HG03039 (cell line): Measurements from ENCODE around the gene FAHD2A.
"Not testable (repeated sequence)": the region's sequence is repeated elsewhere in the genome, so short reads cannot be mapped to it uniquely, and the experiment has no call there.

Experiments used
- ATAC-seq: cut with Tn5 transposase; IDR thresholded peaks from one replicate; pipeline ENCODE4 v1.9.1; 2021; ENCODE audit warnings: mild to moderate bottlenecking, moderate library complexity; ENCODE audit not compliant: unreplicated experiment

Gene FAHD2A

DNA sequence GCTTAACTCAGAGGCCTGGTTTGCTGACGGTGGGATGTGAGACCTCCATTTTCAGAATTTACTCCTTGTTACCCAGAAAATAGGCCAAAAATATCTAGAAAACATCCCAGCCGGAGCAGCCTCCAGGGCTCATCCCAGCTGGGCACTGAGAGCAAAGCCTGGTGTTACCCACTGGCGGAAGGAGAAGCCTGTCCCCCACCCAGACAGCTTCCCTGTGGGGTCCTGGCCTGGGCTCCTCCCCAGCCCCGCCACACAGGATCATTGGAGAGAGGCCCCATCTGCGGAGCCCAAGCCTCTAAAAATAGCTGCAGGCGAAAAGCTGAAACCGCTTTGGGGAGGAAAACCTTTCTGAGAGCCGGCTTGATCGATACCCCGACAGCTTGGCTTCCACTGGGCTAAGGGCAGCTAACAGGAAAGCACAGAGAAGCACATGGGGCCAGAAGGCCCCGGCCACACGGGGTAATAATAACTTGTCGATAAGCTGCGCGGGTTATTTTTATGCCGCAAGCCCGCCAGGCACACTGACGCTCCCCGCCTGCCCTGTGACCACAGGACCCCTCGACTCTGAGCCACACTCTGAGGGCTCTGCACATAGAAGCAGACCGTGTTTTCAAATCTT lies 26.9 kb upstream of the FAHD2A start:
- no peak for ATAC-seq

DNA sequence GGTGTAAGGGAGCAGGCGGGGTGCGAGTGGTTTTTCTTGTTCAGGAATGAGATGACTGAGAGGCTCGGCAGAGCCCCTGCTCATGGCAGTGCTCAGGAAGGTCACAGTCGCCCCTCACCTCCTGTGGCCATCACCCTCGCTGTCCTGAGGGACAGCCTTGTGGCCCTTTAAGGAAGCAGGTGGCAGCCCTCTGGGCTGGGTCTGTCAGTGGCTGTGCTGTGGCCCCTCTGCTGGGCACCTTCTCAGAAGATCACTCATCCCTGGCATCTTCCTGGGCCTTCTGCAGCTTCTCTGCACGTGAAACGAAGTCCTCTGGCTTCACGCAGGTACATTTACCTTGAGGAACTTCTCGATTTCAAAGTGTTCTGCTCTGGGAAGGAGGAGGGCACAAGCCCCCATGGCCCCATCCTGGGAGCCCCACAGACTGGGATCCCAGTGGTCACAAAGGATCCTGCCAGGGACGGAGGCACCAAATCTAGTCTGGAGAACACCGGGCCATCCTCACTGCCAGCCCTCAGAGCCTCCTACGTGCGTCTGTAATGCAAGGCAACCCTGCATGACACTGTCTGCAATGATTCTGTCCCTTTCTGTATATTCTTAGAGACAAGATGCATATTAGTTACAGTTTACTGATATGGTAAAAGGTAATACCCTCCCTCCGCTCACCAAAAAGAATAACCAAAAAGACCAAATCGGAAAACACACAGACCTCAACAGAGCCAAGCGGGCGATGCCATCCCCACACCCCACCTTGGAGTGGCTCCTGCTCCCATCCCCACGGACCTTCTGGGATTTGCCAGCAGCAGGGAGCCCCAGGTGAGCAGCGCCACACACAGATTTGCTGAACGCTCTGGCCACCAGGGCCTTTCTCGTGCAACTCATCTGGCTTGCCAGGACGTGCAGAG lies 25.9 kb upstream of the FAHD2A start:
- ATAC-seq, result no peak

DNA sequence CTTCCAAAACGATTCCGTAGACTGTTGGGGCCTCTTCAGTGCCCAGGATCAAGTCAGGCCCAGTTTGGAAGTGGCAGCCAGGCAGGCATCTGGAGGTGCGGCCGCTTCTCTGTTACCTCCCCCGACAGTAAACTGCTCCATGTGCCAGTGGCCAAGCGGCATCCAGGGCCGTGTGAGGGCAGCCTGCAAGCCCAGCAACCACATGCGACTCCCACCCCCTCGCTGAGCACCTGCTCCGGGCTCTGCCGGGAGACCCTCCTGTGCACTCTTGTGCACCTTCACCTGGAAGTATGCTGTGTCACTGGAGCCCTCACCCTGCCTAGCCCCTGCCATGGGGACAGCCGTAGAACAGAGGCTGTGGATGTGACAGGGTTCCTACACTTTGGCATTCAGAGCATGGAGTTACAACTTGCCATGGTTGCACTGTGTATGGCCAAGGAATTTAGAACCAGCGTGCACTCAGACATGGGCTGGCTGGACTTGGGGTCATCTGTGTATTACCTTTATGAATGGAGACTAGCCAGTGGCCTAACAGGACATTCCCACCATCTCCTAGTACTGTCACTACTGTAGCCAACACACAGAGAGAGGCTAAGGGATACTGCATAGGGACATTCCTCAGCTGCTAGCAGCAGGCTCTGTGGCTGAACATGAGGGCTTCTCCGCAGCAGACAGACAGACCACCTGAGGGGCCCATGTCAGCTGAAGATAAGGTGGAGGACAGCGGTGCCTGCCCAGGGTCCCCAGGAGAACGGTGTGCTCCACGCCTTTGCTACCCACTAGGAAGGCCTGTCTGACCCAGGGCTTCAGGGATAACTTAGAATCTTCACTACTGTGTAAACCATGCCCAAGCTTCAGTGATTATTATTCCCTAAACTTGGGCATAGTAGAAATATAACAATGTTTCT lies 25.0 kb upstream of the FAHD2A start:
- no peak for ATAC-seq

DNA sequence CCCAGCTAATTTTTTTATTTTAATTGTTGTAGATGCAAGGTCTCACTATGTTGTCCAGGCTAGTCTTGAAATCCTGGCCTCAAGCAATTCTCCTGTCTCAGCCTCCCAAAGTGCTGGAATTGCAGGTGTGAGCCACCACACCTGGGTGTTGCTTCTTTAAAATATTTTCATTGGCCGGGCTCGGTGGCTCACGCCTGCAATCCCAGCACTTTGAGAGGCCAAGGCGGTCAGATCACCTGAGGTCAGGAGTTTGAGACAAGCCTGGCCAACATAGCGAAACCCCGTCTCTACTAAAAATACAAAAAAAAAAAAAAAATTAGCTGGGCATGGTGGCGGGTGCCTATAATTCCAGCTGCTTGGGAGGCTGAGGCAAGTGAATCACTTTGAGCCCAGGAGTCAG lies 24.2 kb upstream of the FAHD2A start:
- not testable (repeated sequence) for ATAC-seq

DNA sequence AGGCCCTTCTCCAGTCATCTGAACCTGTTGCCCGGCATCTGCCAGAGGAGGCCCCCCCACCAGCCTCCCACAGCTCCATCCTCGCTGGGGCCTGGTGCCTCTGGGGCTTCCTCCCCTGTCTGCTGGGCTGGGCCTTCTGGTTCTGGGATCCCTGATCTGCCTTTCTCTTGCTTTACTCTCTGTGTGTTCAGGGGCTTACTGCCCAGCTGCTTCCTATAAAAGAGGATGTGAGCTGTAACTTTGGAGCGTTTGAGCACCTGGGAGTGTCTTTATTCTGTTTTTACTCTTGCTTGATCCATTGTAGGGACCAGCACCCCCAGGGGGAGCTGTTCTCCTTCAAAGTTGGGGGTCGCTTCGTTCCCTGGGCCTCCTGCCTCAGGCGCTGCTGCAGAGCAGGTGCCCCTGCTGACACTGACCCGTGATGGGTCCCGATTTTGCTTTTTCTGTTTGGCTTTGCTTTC lies 23.1 kb upstream of the FAHD2A start:
- no peak for ATAC-seq

DNA sequence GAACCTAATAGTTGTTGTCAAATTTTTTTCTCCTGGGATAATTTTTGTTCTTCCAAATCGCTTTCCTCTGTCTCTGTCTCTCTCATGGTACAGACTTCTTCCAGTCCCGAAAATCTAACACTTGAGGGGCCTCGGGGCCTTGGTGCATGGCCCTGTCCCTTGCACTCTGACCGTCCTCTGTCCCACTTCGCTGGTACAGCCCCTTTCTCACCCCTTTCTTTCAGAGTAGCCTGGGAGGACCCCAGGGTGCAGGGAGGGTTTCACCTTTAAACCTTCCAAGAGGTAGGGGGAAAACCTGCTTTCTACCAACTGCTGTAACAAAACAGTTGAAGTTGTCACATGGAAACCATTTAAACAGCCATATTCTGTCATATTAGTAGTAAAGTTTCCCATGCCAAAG lies 22.2 kb upstream of the FAHD2A start:
- ATAC-seq, result no peak

DNA sequence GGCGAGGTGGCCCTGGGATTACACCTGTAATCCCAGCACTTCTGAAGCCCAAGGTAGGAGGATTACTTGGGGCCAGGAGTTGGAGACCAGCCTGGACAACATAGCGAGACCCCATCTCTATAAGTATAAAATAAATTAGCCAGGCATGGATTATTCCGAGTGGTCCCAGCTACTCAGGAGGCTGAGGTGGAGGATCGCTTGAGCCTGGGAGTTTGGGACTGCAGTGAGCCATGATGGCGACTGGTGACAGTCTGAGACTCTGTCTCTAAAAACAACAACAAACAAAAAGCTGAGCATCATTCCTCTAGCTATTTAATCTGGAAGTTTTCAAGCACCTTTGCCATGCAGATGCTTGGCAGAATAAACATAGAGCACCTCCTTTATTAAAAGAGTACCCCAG lies 21.8 kb upstream of the FAHD2A start:
- ATAC-seq, result no peak

DNA sequence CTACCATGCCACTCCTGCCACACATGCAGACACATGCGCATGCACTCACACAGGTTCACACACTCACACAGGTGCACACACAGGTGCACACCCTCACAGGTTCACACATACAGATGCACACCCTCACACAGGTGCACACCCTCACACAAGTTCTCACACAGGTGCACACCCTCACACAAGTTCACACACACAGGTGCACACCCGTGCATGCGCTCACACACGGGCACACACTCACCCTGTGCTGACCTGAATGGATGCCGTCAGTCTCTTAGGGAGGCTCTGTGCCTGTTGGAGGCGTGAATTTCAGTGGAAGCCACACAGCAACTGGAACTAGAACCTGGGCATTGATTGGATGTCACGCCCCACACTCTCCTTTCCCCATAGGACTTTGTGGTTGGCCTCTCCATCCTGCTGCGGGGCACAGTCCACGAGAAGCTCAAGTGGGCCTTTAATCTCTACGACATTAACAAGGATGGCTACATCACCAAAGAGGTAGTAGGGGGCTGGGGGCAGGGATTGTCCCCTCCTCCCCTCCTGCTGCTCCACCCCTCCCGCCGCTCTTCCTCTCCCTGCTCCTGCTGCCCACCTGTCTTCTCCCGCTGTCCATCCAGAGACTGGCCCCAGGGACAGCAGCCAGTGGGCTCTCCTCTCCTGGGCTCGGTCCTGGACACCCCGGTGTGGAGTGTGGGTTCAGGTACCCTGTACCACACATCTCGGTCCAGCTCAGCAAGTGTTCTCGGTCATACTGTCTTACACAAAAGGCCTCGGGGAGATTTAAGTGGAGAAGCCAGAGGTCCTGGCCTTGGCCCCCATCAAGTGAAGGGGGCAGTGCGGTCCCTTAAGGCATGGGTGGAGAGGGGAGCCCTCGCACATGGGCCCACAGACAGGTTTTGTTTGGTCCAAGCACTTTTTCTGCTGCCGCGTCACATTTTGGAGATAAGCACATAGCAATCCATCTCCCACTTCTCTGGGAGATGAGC lies 21.0 kb upstream of the FAHD2A start:
- ATAC-seq, result no peak

DNA sequence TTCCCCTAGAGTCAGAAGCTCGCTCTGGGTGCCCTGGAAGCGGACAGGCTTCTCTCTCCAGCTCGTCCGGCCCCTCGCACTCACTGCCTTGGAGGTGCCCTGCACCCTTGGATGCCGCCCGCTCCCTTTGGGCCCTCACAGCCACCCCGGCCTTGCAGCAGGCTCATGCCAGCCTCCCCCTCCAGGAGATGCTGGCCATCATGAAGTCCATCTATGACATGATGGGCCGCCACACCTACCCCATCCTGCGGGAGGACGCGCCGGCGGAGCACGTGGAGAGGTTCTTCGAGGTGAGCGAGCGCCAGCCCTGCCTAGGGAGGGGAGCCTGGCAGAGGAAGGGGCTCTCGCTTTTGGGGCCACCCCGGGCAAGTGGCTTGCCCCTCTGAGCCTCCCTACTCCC lies 20.3 kb upstream of the FAHD2A start:
- no peak for ATAC-seq

DNA sequence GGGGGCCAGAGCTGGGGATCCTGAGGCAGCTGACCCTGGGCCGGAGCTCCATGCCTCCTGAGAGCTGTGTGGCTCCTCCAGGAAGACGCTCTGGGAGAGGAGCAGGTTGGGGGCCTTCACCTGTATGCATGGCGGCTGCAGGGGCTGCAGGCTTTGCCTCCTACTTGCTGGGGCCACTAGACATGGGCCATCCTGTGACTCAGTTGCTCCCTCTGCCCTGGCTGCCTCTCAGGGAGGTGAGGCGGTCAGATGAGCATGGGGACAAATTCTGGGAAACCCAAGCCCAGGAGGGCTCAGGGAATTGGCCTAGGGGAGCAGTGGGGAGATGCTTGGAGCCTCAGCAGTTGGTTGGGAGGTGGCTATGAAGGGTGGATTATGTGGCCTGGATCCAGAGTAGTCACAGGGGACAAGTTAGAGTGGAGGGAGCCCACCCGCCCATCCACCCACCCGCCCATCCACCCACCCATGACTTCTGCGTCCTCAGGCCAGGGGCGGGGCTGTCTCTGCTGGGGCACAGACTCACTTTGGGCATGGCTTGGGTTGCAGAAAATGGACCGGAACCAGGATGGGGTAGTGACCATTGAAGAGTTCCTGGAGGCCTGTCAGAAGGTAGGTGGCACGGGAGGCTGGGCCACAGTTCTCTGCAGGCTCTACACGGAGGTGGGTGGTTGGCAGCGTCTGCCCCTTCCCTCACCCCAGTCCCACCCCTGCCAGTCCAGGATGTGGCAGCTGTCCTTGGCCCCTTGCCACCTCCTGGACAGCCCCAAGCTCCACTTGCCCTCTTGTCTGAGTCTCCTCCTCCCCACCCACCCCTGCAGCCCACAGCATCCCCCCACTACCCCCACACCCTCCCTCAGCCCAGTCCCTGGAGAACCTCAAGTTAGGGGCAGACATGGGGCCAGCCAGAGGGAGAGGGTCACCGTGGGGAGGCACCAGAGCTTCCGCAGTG lies 19.5 kb upstream of the FAHD2A start:
- ATAC-seq, result no peak

DNA sequence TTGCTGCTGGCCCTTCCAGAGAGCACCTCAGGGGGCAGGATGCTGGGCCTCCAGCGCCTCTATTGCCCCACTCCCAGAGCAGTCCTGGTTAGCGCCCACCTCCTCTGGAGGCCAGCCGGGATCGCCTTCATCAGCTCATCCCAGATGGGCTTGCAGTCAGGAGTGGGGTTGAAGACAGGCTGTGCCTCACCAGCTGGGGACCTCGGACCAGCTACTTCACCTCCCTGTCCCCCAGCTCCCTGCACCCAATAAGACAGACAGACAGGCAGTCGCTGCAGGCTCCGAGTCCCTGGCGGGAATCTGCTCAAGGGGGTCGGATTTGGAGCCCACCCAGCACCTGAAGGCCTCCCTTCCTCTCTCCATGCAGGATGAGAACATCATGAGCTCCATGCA lies 18.9 kb upstream of the FAHD2A start:
- ATAC-seq, result no peak

DNA sequence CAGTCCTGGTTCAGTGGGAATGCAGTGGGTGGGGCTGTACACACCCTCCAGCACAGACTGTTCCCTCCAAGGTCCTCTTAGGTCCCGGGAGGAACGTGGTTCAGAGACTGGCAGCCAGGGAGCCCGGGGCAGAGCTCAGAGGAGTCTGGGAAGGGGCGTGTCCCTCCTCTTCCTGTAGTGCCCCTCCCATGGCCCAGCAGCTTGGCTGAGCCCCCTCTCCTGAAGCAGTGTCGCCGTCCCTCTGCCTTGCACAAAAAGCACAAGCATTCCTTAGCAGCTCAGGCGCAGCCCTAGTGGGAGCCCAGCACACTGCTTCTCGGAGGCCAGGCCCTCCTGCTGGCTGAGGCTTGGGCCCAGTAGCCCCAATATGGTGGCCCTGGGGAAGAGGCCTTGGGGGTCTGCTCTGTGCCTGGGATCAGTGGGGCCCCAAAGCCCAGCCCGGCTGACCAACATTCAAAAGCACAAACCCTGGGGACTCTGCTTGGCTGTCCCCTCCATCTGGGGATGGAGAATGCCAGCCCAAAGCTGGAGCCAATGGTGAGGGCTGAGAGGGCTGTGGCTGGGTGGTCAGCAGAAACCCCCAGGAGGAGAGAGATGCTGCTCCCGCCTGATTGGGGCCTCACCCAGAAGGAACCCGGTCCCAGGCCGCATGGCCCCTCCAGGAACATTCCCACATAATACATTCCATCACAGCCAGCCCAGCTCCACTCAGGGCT lies 17.5 kb upstream of the FAHD2A start:
- ATAC-seq, result no peak

DNA sequence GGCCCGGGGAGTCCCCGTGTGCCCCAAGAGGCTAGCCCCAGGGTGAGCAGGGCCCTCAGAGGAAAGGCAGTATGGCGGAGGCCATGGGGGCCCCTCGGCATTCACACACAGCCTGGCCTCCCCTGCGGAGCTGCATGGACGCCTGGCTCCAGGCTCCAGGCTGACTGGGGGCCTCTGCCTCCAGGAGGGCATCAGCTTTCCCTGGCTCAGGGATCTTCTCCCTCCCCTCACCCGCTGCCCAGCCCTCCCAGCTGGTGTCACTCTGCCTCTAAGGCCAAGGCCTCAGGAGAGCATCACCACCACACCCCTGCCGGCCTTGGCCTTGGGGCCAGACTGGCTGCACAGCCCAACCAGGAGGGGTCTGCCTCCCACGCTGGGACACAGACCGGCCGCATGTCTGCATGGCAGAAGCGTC lies 16.9 kb upstream of the FAHD2A start:
- no peak for ATAC-seq

DNA sequence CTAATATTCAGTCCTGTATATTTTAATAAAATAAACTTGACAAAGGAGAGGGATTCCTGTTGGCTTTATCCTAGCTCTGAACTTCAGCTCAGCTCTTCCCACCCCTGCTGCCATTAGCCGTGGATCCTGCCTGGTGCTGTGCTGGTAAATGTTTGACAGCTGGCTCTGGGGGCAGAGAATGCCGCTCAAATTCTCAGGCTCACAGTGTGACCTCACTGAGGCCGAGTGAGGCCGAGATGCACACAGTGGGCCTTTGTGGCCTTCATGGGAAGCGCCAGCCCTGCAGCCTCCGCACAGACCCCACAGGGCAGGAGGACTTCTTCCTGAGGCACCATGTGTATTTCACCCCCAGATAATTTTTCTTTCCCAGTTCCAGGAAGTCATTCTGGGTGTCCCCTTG lies 16.5 kb upstream of the FAHD2A start:
- ATAC-seq, result no peak

DNA sequence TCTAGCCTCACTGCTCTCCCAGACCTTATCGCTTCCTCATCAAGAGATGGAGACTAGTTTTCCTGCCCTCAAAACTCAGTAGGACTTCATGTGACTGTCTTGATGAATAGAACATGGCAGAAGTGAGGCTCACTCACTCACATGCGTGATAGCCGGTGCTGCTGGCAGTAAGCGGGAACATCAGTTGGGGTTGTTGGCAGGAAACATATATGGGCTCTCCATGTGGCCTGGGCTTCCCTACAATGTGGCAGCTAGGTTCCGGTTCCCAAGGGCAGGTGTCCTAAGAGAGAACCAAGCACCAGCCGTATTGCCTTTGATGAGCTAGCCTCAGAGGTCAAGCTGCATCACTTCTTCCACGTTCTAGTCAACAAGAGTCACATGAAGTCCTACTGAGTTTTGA lies 15.2 kb upstream of the FAHD2A start:
- no peak for ATAC-seq

DNA sequence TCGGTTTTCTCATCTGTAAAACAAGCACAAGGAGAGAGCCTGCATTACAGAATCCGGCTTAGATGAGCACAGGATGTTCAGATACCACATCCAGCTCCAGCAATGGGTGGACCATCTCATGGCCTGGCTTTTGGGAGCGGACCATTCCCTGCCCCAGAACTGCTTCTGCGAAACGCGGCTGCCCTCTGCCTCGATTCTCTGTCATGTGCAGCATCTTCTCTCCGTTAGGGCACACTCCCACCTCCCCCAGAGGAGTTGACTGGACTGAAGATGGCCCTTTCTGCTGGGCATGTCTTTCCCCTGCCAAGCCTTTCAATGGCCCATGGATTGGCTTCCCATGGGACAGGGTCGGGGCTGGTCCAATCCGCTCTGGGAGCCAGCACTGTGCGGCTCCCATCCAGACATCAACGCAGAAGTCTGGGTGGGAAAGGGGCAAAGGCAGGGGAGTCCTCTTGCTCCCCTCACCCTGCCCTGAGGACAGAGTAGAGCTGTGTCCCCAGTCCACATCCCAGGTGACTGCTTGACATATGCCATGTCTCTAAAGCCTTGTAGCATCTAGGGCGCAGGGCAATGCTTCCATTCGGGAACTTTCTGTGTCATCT lies 14.3 kb upstream of the FAHD2A start:
- no peak for ATAC-seq

DNA sequence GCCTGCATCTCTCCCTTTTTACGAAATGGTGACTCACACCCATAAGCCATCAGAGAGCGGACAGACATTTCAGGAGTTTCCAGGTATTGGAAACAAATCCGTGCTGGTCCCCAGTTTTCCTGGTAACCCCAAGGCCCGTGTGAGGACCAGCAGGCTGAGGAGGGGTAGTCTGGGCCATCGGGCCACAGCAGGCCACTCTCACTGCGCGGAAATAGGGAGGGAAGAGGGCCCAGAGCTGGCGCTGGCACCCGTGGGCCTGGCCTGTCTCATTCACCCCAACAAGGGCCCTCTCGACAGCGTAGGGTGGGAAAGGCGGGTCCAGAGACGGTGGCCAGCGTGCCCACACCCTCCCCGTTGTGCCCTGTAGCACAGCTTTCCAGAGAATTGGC lies 13.7 kb upstream of the FAHD2A start:
- no peak for ATAC-seq
